Mammary epithelial cell (primary cell): ENCODE data around the gene GUCD1.

Experiments used
- CTCF ChIP-seq, 2 donors: IDR thresholded peaks in 1 of 2; conservative IDR thresholded peaks in 1 of 2; 2 replicates each; pipeline ENCODE4 v1.5.1; 2011 to 2012; ENCODE audit warnings: inconsistent platforms in 2 of 2, low read length in 2 of 2, mild to moderate bottlenecking in 2 of 2, control low read depth in 1 of 2, low read depth in 1 of 2; ENCODE audit not compliant: insufficient read depth in 1 of 2; ENCODE audit errors: extremely low read depth in 1 of 2
- EZH2 ChIP-seq: IDR thresholded peaks from 2 replicates; pipeline ENCODE4 v1.6.1; 2012; ENCODE audit warnings: low read length, inconsistent platforms, borderline replicate concordance

DNA sequence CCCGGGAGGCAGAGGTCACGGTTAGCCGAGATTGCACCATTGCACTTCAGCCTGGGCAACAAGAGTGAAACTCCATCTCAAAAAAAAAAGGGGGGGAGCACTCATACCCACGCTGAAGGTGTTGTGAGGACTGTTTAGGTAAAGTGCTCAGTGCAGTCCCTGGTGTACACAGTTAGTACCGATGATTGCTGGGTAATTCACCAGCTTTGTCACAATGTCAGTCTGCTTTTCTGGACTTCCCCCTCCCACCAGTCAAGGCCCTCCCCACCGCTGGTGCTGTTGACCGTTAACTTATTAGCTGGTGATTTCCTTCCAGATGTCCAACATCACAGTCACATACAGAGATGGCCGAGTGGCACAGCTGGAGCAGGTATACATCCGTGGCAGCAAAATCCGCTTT is 12.7 kb upstream of the GUCD1 start:
- TF ChIP-seq CTCF (conservative IDR thresholded peaks at IDR 0.05 in 1 of 2, IDR thresholded peaks at IDR 0.05 in 1 of 2; ENCODE audit: extremely low read depth in 1 of 2, insufficient read depth in 1 of 2, low read depth in 1 of 2, low read length in 2 of 2) (no peak), EZH2 (no peak)
